OCI-LY1 (cell line): ENCODE measurements around the gene CCDC116.

Source experiments
- EZH2 ChIP-seq: fragments of 200-600 bp; sonication (generic), shearing (Covaris generic); IDR thresholded peaks from 2 replicates; pipeline ENCODE4 v1.8.0; 2017; ENCODE audit warnings: borderline replicate concordance, mixed run types, mild to moderate bottlenecking, antibody characterized with exemption, low read length, moderate library complexity, mixed read lengths
- TF ChIP-seq, protein P1 (sequence below): fragments of 200-600 bp; sonication (generic), shearing (Covaris generic); IDR thresholded peaks from 2 replicates; pipeline ENCODE4 v1.5.1; 2017; ENCODE audit warnings: mild to moderate bottlenecking, antibody characterized with exemption, low read length, moderate library complexity, mixed read lengths

DNA sequence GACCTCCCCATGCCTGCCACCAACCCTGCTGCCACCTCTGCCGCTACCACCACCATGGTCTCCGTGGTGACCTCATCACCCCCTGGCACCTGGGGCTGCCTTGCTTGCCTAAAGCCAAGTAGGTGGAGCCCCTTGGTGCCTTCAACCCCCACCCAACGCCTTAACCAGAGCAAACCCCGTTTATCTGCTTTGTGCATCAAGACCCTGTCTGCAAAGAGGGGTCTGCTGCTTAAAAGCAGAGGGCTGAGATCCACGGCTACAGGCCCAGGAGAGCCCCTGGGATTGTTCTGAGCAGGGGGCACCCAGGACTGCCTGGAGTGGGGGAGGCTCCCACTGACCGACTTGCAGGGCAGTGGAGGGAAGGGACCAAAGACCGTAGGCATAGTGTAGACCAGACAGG lies 28.3 kb downstream of the CCDC116 start:
- TF ChIP-seq, protein P1, sequence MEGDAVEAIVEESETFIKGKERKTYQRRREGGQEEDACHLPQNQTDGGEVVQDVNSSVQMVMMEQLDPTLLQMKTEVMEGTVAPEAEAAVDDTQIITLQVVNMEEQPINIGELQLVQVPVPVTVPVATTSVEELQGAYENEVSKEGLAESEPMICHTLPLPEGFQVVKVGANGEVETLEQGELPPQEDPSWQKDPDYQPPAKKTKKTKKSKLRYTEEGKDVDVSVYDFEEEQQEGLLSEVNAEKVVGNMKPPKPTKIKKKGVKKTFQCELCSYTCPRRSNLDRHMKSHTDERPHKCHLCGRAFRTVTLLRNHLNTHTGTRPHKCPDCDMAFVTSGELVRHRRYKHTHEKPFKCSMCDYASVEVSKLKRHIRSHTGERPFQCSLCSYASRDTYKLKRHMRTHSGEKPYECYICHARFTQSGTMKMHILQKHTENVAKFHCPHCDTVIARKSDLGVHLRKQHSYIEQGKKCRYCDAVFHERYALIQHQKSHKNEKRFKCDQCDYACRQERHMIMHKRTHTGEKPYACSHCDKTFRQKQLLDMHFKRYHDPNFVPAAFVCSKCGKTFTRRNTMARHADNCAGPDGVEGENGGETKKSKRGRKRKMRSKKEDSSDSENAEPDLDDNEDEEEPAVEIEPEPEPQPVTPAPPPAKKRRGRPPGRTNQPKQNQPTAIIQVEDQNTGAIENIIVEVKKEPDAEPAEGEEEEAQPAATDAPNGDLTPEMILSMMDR = no peak
- no peak for TF ChIP-seq EZH2
